Natural killer cell (primary cell): ENCODE measurements around the gene CPXM1. TPM values are rescaled to one million over a fixed set of nuclear protein-coding genes. Genes with fewer than 3 reads are reported as not detected.

Source experiments
- ATAC-seq, 3 donors: fragments of 150-1000 bp in 2 of 3; fragments of 200-7000 bp in 1 of 3; cut with Tn5 transposase; 1 replicate in 1 of 3; 2 replicates in 2 of 3; pipeline ENCODE4 v1.10.0; 2021; ENCODE audit warnings: mild to moderate bottlenecking in 2 of 3, moderate library complexity in 2 of 3
- DNase-seq, 2 donors: peaks; one replicate each; pipeline versions ENCODE4 v3.0.0 to v3.0.0-alpha.2; 2013 to 2021; ENCODE audit warnings: mixed read lengths in 1 of 2
- H3K27ac ChIP-seq: one replicate; pipeline ENCODE4 v1.5.1; 2013; ENCODE audit warnings: mild to moderate bottlenecking, low read length
- H3K27me3 ChIP-seq: one replicate; pipeline ENCODE4 v1.6.1; 2013; ENCODE audit warnings: low read length; ENCODE audit not compliant: control insufficient read depth, insufficient read depth
- H3K36me3 ChIP-seq: one replicate; pipeline ENCODE4 v1.6.1; 2013; ENCODE audit warnings: low read length; ENCODE audit not compliant: control insufficient read depth, insufficient read depth
- H3K4me1 ChIP-seq: one replicate; pipeline ENCODE4 v1.6.1; 2013; ENCODE audit warnings: low read length; ENCODE audit not compliant: control insufficient read depth, insufficient read depth
- H3K4me3 ChIP-seq: one replicate; pipeline ENCODE4 v1.5.1; 2013; ENCODE audit warnings: low read length
- H3K9me3 ChIP-seq: one replicate; pipeline ENCODE4 v1.6.1; 2013; ENCODE audit warnings: low read length; ENCODE audit not compliant: control insufficient read depth, insufficient read depth
- H3K27ac Mint-ChIP-seq, 2 donors: one replicate each; pipeline ENCODE4 v1.8.0; 2022; ENCODE audit warnings: mild to moderate bottlenecking in 2 of 2, mixed read lengths in 2 of 2, moderate library complexity in 1 of 2
- H3K27me3 Mint-ChIP-seq, 2 donors: one replicate each; pipeline ENCODE4 v1.8.0; 2022; ENCODE audit warnings: low read depth in 2 of 2, mixed read lengths in 2 of 2
- H3K36me3 Mint-ChIP-seq: one replicate; pipeline ENCODE4 v1.8.0; 2022; ENCODE audit warnings: mixed read lengths
- H3K4me1 Mint-ChIP-seq, 2 donors: one replicate each; pipeline ENCODE4 v1.8.0; 2022; ENCODE audit warnings: mixed read lengths in 2 of 2
- H3K4me3 Mint-ChIP-seq: one replicate; pipeline ENCODE4 v1.8.0; 2022; ENCODE audit warnings: mild to moderate bottlenecking, moderate library complexity, mixed read lengths
- H3K9me3 Mint-ChIP-seq, 2 donors: one replicate each; pipeline ENCODE4 v1.8.0; 2022; ENCODE audit warnings: mixed read lengths in 2 of 2
- CTCF ChIP-seq: fragments of 200-600 bp; IDR thresholded peaks from one replicate; pipeline ENCODE4 v1.8.0; 2022; ENCODE audit warnings: antibody characterized with exemption
- WGBS: methylation state at CpG from one replicate; pipeline ENCODE4 v1.1.7; 2013; ENCODE audit warnings: missing lambda C conversion rate; ENCODE audit not compliant: insufficient coverage; 5-methylcytosine and 5-hydroxymethylcytosine counted together
- intact Hi-C: fragments of 100-400 bp; cut with micrococcal nuclease; formaldehyde crosslinking; loops from one replicate; pipeline ENCODE4 v1.14.2; 2022
- total RNA-seq, 4 donors: library from RNA; stranded (reverse); fragments of 120-200 nt in 1 of 4; gene quantifications; one replicate each; pipeline versions ENCODE4 v1.2.3 to v1.2.4, GENCODE V29; 2013 to 2022

The CPXM1 gene
- total RNA-seq, 3 donors from 2014 or later (not counting 1 experiment from before 2014, with no cell fraction given) = 0.49 to 2.3 (median 1.5) TPM

GRCh38 chr20:2829376-2829775 lies 28.9 kb upstream of the CPXM1 start:
- Histone ChIP-seq H3K27ac (no peak overlapping the region), H3K27me3 (peaks cover 9% of the 10 kb centered on the region), H3K36me3 (no peaks in the 10 kb centered on the region), H3K4me1 (peaks cover 5% of the 10 kb centered on the region), H3K4me3 (no peak overlapping the region), H3K9me3 (no peaks in the 10 kb centered on the region)
- DNase-seq = no peak
- peaks cover 5 to 16% of the 10 kb centered on the region in 2 donors for H3K4me1 Mint-ChIP-seq
- no peak overlapping the region for H3K27ac Mint-ChIP-seq
- H3K4me3 Mint-ChIP-seq = no peak overlapping the region
- H3K27me3 Mint-ChIP-seq = peaks cover 6 to 31% of the 10 kb centered on the region in 2 donors
- H3K36me3 Mint-ChIP-seq = no peaks in the 10 kb centered on the region
- H3K9me3 Mint-ChIP-seq = no peaks in the 10 kb centered on the region
- no peak for TF ChIP-seq CTCF
- intact Hi-C loops = no loop called here
- WGBS = 98% methylated on average over 3 of the region's 6 CpGs
- no peak for ATAC-seq

DNA sequence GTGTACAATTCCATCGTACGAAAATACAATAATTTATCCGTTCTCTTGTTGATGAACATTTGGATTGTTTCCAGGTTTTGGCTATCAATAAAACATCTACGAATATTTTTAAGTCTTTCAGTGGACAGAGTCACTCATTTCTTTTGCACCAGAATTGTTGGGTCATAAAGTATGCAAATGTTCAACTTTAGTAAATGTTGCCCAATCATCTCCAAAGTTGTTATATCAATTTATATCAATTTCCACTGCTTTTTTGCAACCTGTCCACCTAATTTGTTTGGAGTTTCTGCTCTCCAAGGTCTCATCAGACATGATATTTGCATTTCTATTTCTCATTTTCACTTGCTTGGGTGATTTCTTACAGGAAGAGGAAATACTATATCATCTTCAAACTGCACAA lies 26.2 kb upstream of the CPXM1 start:
- Mint-ChIP-seq H3K4me3 (no peak overlapping the region), H3K36me3 (no peaks in the 10 kb centered on the region)
- no peak for ATAC-seq

DNA sequence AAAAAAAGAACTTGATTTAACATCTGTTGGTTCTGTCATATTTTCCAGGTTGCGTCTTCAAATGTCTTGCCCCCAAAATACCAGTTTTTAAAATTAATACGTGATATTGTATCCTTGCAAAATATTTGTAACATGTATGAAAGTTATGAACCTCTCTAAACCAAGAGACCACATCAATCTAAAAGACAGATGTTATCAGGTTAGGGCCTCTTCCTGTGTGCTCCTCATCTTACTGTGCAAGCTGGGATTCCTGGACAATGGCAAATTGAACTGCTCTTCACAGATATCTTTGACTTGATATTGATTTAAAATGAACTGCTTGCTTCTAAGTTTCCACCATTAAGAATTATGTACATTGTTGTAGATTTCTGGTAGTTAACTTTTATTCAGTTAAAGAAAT lies 25.3 kb upstream of the CPXM1 start:
- Mint-ChIP-seq H3K9me3 (no peaks in the 10 kb centered on the region), H3K4me3 (peak overlapping the region; percentile 35), H3K27me3 (peaks cover 9 to 31% of the 10 kb centered on the region in 2 donors), H3K27ac (no peak overlapping the region), H3K36me3 (no peaks in the 10 kb centered on the region), H3K4me1 (peaks cover 13 to 27% of the 10 kb centered on the region in 2 donors)
- Histone ChIP-seq H3K9me3 (no peaks in the 10 kb centered on the region), H3K4me1 (peaks cover 19% of the 10 kb centered on the region), H3K27ac (no peak overlapping the region), H3K27me3 (peaks cover 9% of the 10 kb centered on the region), H3K36me3 (no peaks in the 10 kb centered on the region), H3K4me3 (no peak overlapping the region)
- TF ChIP-seq CTCF = no peak
- ATAC-seq (no peak), DNase-seq (peak in 1 of 2 donors; percentile 51)
- WGBS = no CpG with 5 or more reads among the region's 2 CpGs
- intact Hi-C loops = no loop called here

More for the DNA sequence above, 26.2 kb upstream of the CPXM1 start:
- 100% methylated on average over 1 of the region's 4 CpGs for WGBS
- Histone ChIP-seq H3K27ac (no peak overlapping the region), H3K4me3 (no peak overlapping the region), H3K4me1 (peaks cover 10% of the 10 kb centered on the region), H3K27me3 (peaks cover 9% of the 10 kb centered on the region), H3K9me3 (no peaks in the 10 kb centered on the region), H3K36me3 (no peaks in the 10 kb centered on the region)
- no peak for TF ChIP-seq CTCF
- Mint-ChIP-seq H3K27ac (no peak overlapping the region), H3K27me3 (peaks cover 8 to 31% of the 10 kb centered on the region in 2 donors), H3K9me3 (no peaks in the 10 kb centered on the region), H3K4me1 (peaks cover 10 to 22% of the 10 kb centered on the region in 2 donors)
- no peak for DNase-seq
- intact Hi-C loops = no loop called here

GRCh38 chr20:2822073-2822472 lies 21.6 kb upstream of the CPXM1 start:
- Histone ChIP-seq H3K27ac (no peak overlapping the region), H3K27me3 (peaks cover 9% of the 10 kb centered on the region), H3K36me3 (no peaks in the 10 kb centered on the region), H3K4me3 (no peak overlapping the region), H3K4me1 (peaks cover 24% of the 10 kb centered on the region), H3K9me3 (no peaks in the 10 kb centered on the region)
- Mint-ChIP-seq H3K4me1 (peaks cover 13 to 40% of the 10 kb centered on the region in 2 donors), H3K36me3 (no peaks in the 10 kb centered on the region), H3K27me3 (peaks cover 14 to 20% of the 10 kb centered on the region in 2 donors), H3K27ac (peak overlapping the region in 1 of 2 donors; percentile 53), H3K4me3 (peak overlapping the region; percentile 83), H3K9me3 (no peaks in the 10 kb centered on the region)
- WGBS = 38% methylated on average over 1 of the region's 5 CpGs
- intact Hi-C loops = no loop called here
- DNase-seq = peak; percentile 41 to 76
- ATAC-seq = peak; percentile 76 to 94 (median 84)
- no peak for TF ChIP-seq CTCF
